GM23338 (cell line): ENCODE results near the gene FKBP5. TPM values are rescaled to one million over a fixed set of nuclear protein-coding genes. Genes with fewer than 3 reads are reported as not detected.

Experiments used
- ATAC-seq: fragments of 200-7000 bp; cut with Tn5 transposase; 3 replicates; pipeline ENCODE4 v1.9.1; 2020
- DNase-seq: peaks from one replicate; pipeline ENCODE4 v3.0.0-alpha.2; 2015; ENCODE audit warnings: low spot score
- H2AFZ ChIP-seq: fragments of 200-600 bp; sonication (generic); 2 replicates; pipeline ENCODE4 v1.8.0; 2016; ENCODE audit warnings: antibody characterized with exemption, mild to moderate bottlenecking, moderate library complexity
- H3F3A ChIP-seq: fragments of 200-600 bp; sonication (generic); replicated peaks from 2 replicates; pipeline ENCODE4 v1.8.0; 2017; ENCODE audit warnings: antibody characterized with exemption, mixed run types, low read depth
- H3K27ac ChIP-seq: fragments of 200-600 bp; sonication (generic); 2 replicates; pipeline ENCODE4 v1.6.1; 2016; ENCODE audit warnings: low read depth
- H3K27me3 ChIP-seq: fragments of 200-600 bp; sonication (generic); 2 replicates; pipeline ENCODE4 v1.8.0; 2016; ENCODE audit warnings: mild to moderate bottlenecking, mixed run types, moderate library complexity; ENCODE audit not compliant: insufficient read depth
- H3K36me3 ChIP-seq: fragments of 200-600 bp; sonication (generic); 2 replicates; pipeline ENCODE4 v1.8.0; 2016; ENCODE audit warnings: mild to moderate bottlenecking; ENCODE audit not compliant: insufficient read depth
- H3K4me1 ChIP-seq: fragments of 200-600 bp; sonication (generic); 2 replicates; pipeline ENCODE4 v1.8.0; 2016; ENCODE audit warnings: mild to moderate bottlenecking, moderate library complexity; ENCODE audit not compliant: insufficient read depth
- H3K4me2 ChIP-seq: fragments of 200-600 bp; sonication (generic); 2 replicates; pipeline ENCODE4 v1.7.1; 2017; ENCODE audit warnings: mixed run types
- H3K4me3 ChIP-seq: fragments of 200-600 bp; sonication (generic); 2 replicates; pipeline ENCODE4 v1.6.1; 2016; ENCODE audit warnings: mixed run types
- H3K79me2 ChIP-seq: fragments of 200-600 bp; sonication (generic); replicated peaks from 2 replicates; pipeline ENCODE4 v1.8.0; 2017; ENCODE audit warnings: mild to moderate bottlenecking; ENCODE audit not compliant: insufficient read depth
- H3K9me2 ChIP-seq: fragments of 200-600 bp; sonication (generic); 2 replicates; pipeline ENCODE4 v1.8.0; 2017; ENCODE audit not compliant: insufficient read depth
- H4K20me1 ChIP-seq: fragments of 200-600 bp; sonication (generic); replicated peaks from 2 replicates; pipeline ENCODE4 v1.8.0; 2017; ENCODE audit warnings: mild to moderate bottlenecking; ENCODE audit not compliant: insufficient read depth
- H3K27ac Mint-ChIP-seq: 2 replicates; pipeline ENCODE4 v1.8.0; 2020; ENCODE audit warnings: inconsistent platforms, mild to moderate bottlenecking, moderate library complexity, mixed read lengths
- H3K27me3 Mint-ChIP-seq: 3 replicates; pipeline ENCODE4 v1.8.0; 2022; ENCODE audit warnings: low read depth, mild to moderate bottlenecking, moderate library complexity, mixed read lengths, inconsistent platforms; ENCODE audit not compliant: insufficient read depth, poor library complexity
- H3K36me3 Mint-ChIP-seq: 3 replicates; pipeline ENCODE4 v1.8.0; 2021; ENCODE audit warnings: low read depth, mild to moderate bottlenecking, inconsistent platforms, moderate library complexity, mixed read lengths
- H3K4me1 Mint-ChIP-seq: 3 replicates; pipeline ENCODE4 v1.8.0; 2020; ENCODE audit warnings: mild to moderate bottlenecking, inconsistent platforms, mixed read lengths
- H3K4me3 Mint-ChIP-seq: 3 replicates; pipeline ENCODE4 v1.8.0; 2021; ENCODE audit warnings: moderate library complexity, mild to moderate bottlenecking, inconsistent platforms, mixed read lengths
- H3K9me3 Mint-ChIP-seq: 3 replicates; pipeline ENCODE4 v1.8.0; 2020; ENCODE audit warnings: moderate library complexity, mild to moderate bottlenecking, inconsistent platforms, mixed read lengths
- CREB1 ChIP-seq: fragments of 250-450 bp; sonication (Bioruptor Pico); IDR thresholded peaks from 2 replicates; pipeline ENCODE4 v1.5.0; 2020; ENCODE audit warnings: low read depth, mild to moderate bottlenecking, moderate library complexity
- CTCF ChIP-seq, 2 experiments: fragments of 200-600 bp in 1 of 2; sonication (generic) in 1 of 2; conservative IDR thresholded peaks; 2 replicates each; pipeline versions ENCODE4 v1.5.1 to v1.6.1; 2016 to 2017; ENCODE audit warnings: antibody characterized with exemption in 2 of 2, low read depth in 2 of 2, mild to moderate bottlenecking in 2 of 2, moderate library complexity in 1 of 2
- EZH2 ChIP-seq: fragments of 200-600 bp; sonication (generic); IDR thresholded peaks from one replicate; pipeline ENCODE4 v1.8.0; 2017; ENCODE audit warnings: antibody characterized with exemption, mild to moderate bottlenecking, low read depth; ENCODE audit not compliant: unreplicated experiment
- EZH2phosphoT487 ChIP-seq: fragments of 200-600 bp; sonication (generic); IDR thresholded peaks from one replicate; pipeline ENCODE4 v1.8.1; 2018; ENCODE audit warnings: antibody characterized with exemption; ENCODE audit not compliant: unreplicated experiment
- JUNB ChIP-seq: IDR thresholded peaks from one replicate; pipeline ENCODE4 v1.6.1; 2016; ENCODE audit warnings: antibody characterized with exemption; ENCODE audit not compliant: unreplicated experiment
- NANOG ChIP-seq: IDR thresholded peaks from 2 replicates; pipeline ENCODE4 v1.6.1; 2016; ENCODE audit warnings: antibody characterized with exemption, borderline replicate concordance
- POLR2AphosphoS5 ChIP-seq: IDR thresholded peaks from 2 replicates; pipeline ENCODE4 v1.6.1; 2016; ENCODE audit warnings: antibody characterized with exemption, low read depth
- REST ChIP-seq: IDR thresholded peaks from one replicate; pipeline ENCODE4 v1.6.1; 2018; ENCODE audit warnings: antibody characterized with exemption; ENCODE audit not compliant: unreplicated experiment
- STAT1 ChIP-seq: IDR thresholded peaks from one replicate; pipeline ENCODE4 v1.6.1; 2016; ENCODE audit warnings: antibody characterized with exemption; ENCODE audit not compliant: unreplicated experiment
- ZNF114 ChIP-seq: fragments of 250-450 bp; sonication (Bioruptor Pico); IDR thresholded peaks from 2 replicates; pipeline ENCODE4 v1.5.0; 2020; ENCODE audit warnings: mild to moderate bottlenecking, moderate library complexity
- ZNF331 ChIP-seq: fragments of 250-450 bp; sonication (Bioruptor Pico); IDR thresholded peaks from 2 replicates; pipeline ENCODE4 v1.5.0; 2020; ENCODE audit warnings: low read depth, mild to moderate bottlenecking, moderate library complexity
- ZNF462 ChIP-seq: fragments of 250-450 bp; sonication (Bioruptor Pico); IDR thresholded peaks from 2 replicates; pipeline ENCODE4 v1.5.0; 2020; ENCODE audit warnings: mild to moderate bottlenecking, moderate library complexity
- polyA plus RNA-seq: library from polyadenylated mRNA; unstranded; fragments of >200 nt; fragmentation: Nextera tagmentation; extraction: Ambion mirVana; gene quantifications from 2 replicates; pipeline ENCODE4 v1.2.1, GENCODE V29; 2016
- total RNA-seq: library from RNA; depleted of rRNA; stranded (reverse); fragments of >200 nt; shearing (Covaris generic); gene quantifications from 2 replicates; pipeline ENCODE4 v1.2.3, GENCODE V29; 2014

The FKBP5 gene
- total and polyA plus RNA-seq, 2 experiments from 2014 or later = 19.8 to 28.6 TPM

DNA sequence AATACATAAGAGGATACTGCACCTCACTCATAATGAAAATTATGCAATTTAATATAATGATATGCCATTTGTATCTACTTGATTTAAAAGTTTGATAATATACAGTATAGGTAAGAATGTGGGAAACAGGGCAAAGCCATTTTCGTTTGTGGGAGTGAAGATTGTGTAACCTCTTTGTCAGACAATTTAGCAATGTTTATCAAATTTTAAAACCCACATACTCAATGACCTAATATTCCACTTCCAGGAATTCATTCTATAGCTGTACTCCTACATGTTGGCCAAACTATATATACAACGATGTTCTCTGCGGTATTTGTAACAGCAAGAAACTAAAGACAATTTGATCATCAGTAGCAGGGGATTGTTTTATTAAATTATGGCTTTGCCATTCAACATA, 17.8 kb upstream of the FKBP5 start:
- H3F3A ChIP-seq = no peaks in the 10 kb centered on the region
- no peaks in the 10 kb centered on the region for H3K4me1 ChIP-seq
- no peak overlapping the region for H3K27ac Mint-ChIP-seq
- no peaks in the 10 kb centered on the region; the same call in 2 of the 3 replicates for H3K36me3 Mint-ChIP-seq
- no peak overlapping the region for H3K4me3 ChIP-seq
- no peaks in the 10 kb centered on the region for H3K79me2 ChIP-seq
- H3K27me3 ChIP-seq = no peaks in the 10 kb centered on the region
- H3K9me3 Mint-ChIP-seq = peaks cover 12% of the 10 kb centered on the region; the same call in 2 of the 3 replicates
- no peaks in the 10 kb centered on the region for H3K4me1 Mint-ChIP-seq
- H3K27me3 Mint-ChIP-seq = no peaks in the 10 kb centered on the region
- H3K27ac ChIP-seq = no peak overlapping the region
- no peaks in the 10 kb centered on the region for H3K36me3 ChIP-seq
- DNase-seq (no peak), ATAC-seq (no peak)
- H3K4me3 Mint-ChIP-seq = no peak overlapping the region
- no peaks in the 10 kb centered on the region; the same call in 1 of the 2 replicates for H3K9me2 ChIP-seq
- no peak overlapping the region for H2AFZ ChIP-seq
- no peaks in the 10 kb centered on the region for H4K20me1 ChIP-seq
- no peak overlapping the region for H3K4me2 ChIP-seq
- TF ChIP-seq NANOG (no peak), ZNF331 (no peak), EZH2 (no peak), ZNF114 (CRISPR knock-in tag) (no peak), CTCF (conservative IDR thresholded peaks at IDR 0.05; ENCODE audit: low read depth in 2 of 2) (no peak), REST (no peak), POLR2AphosphoS5 (no peak), EZH2phosphoT487 (no peak), STAT1 (no peak), JUNB (no peak), ZNF462 (no peak), CREB1 (CRISPR knock-in tag) (no peak)
